Left renal pelvis (tissue), 4 donors: ENCODE data around the gene PHTF2. TPM values are rescaled to one million over a fixed set of nuclear protein-coding genes. Genes with fewer than 3 reads are reported as not detected.

Source experiments
- DNase-seq, 4 donors: peaks; one replicate each; pipeline ENCODE4 v3.0.0-alpha.2; 2013; ENCODE audit warnings: low read depth in 4 of 4, low spot score in 3 of 4
- polyA plus RNA-seq, 4 donors: library from polyadenylated mRNA; unstranded; fragments of 120-200 nt; gene quantifications; one replicate each; pipeline ENCODE4 v1.2.1, GENCODE V29; 2013; ENCODE audit not compliant: insufficient read length in 4 of 4

PHTF2 gene
- polyA plus RNA-seq, 4 donors = 24.9 to 34.8 (median 28.6) TPM

DNA sequence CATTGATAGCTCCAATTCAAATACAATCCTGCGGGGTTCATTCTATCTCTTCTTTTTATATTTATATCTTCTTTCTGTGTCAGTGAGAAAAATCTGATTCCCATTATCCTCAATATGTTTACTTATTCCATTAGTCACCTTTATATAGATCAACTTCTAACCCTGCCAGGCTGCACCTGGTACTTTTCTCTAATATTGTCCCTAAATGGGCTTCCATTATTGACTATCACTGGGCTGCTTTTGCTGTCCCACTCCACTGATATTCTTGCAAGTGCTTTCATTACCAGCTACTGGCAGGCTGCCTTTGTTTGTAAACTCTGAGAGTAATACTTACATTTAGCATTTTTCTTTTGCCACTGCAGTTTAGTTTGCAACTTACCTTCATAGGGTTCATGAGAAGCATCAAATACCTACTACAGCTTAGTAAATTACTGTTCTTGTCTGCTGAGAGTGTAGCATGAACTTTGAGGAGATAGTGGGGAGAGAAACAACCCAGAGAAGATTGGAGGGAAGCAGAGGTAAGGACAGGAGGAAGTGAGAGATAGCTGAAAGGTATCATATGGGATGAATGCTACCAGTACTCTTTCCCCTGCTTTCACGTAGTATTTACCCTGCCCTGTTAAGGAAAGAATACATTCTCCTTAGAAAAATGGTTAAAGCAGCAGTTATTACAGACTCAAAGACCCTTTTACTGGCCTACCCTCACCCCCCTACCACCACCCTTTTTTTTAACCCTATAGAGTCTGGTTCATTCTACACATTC is 119.1 kb downstream of the PHTF2 start:
- no peak for DNase-seq

DNA sequence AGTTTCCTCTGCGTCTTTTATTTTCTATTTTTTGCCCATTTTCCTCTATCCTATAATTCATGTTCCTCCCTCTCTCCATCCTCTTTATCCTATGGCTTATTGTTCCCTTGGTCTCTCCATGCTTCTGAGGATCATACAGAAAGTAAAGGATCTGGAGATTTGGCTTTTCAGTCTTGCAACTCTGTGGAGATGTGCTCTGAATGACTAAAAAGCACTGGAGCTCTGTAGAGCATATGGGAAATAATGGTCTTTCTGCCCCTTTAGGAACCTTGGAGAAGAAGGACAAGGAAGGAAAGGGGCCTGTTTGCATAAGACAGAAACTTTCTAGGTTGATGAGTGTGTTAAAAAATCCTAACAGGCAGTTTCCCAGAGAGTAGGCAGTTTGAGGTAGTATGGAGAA is 120.1 kb downstream of the PHTF2 start:
- no peak for DNase-seq

DNA sequence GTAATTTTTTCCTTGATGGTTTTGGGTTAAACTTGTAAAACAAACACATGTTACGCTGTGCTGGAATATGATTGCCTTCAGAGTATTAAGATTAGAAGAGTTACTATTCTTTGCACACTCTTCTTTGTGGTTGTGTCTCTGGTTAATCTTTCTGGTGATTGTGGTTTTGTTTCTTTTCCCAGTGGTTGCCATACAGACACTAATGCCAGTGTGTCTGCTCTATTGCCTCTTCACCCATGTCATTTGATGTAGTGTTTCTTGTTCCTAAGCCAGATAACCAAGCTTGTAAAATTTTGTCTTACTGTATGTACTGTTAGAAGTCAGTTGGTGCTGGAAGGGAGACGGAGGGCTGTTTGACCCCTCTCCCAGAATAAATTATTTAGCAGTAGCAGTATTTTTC is 124.8 kb downstream of the PHTF2 start:
- no peak for DNase-seq

DNA sequence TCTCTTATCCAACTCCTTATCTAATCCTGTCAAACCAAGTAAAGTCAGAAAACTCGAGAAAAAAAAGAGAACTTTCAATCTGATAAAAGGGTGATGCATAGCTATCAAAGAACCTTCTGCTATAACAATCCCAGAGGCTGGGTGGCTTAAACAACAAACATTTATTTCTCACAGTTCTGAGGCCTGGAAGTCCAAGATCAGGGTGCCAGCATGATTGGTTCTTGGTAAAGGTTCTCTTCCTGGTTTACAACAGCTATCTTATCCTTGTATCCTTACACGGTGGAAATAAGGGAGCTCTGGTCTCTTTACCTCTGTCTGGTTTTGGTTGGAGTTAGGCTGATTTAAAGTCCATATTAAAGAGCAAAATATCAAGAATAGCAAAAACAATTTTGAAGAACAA is 131.9 kb downstream of the PHTF2 start:
- no peak for DNase-seq

DNA sequence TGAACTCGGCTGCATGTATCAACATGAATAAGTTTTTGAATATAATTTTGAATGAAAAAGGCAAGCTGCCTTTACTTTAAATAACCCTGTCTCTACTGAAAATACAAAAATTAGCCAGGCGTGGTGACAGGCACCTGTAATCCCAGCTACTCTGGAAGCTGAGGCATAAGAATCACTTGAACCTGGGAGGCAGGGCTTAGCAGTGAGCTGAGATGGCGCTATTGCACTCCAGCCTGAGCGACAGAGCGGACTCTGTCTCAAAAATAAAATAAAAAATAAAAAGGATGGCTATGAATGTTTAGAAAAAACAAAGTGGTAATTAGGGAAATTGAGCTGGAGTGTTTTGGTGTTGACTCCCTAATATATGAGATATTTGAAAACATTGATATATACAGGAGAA is 133.3 kb downstream of the PHTF2 start:
- no peak for DNase-seq

DNA sequence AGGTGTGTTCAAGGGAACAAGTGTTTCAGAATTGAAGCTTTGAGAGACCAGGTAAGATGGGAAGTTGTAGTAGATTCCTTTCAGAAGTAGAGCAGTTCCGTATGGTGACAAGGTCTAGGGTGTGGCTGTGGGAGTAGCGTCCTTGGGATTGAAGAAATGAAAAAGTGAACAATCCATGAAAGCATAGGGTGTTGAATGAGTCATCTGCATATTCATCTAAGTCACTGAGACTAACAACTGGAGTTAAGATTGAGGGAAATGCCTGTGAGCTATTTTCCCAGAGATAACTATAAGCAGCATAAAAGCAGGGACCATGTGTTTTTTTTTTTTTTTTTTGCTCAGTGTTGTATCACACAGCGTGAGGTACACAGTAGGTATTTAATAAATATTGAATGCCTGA is 134.8 kb downstream of the PHTF2 start:
- no peak for DNase-seq

DNA sequence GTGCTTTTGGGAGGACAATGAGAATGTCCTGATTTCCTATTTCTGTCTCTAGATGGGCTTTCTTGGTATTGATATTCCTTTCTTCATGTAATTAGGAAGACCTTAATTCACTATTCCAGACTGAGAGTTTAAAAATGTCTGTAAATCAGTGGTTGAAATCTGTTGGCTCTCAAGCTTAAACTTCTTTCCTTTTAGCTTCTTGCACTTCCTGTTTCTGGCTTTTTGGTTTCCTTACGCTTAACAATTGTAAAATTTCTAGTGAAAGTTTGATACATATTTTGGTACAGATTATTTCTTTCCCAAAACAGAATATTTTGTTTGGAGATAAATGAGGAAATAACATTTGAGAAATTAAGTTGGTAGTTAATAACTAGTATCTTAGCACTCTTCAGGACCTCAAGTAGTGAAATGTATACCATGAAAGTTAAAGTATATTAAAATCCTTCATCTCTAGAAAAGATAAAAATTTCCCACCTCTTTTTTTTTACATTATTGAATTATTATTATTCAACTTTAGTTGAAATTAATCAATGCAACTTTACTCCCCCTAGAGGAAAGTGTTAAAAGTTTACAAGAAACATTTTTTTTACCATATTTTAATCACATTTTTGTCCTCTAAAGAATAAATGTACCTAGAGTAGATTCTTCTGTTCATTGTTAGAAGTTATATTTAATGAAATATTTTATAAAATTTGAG is 137.2 kb downstream of the PHTF2 start:
- no peak for DNase-seq

DNA sequence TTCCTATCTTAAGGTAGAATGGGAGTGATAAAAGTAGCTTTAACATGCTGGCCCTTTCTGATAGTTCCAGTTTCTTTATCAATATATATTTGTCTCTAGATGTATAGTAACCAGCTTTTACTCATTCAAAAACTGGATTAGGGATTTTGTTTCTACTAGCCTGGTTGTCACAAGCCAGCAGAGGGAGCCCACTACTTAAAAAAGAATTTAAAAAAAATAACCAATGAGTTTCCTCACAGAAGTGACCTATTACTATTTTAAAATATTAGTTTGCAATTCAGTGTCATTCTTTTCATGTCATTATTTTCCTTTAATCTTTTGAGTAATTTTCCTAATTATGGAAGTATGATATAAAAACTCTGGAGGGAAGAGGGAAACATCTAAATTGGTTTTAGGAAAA is 142.1 kb downstream of the PHTF2 start:
- DNase-seq = peak in 1 of 4 donors; percentile 10

DNA sequence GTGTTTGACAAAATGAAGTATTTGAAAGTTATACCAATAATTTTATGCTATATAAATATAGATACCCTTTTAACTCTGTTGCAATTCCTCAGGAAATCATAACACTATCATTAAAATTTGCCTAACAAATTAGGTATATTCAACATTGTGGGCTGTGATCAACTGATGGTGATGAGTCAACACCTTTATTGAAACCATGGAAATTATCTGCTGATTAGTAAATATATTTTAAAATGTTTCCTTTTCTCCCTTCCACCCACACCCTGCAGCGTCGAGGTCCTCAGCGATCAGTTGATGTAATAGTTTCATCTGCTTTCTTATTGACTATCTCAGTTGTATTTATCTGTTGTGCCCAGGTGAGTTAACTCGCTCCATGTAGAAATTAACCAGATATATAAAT is 143.9 kb downstream of the PHTF2 start:
- no peak for DNase-seq

DNA sequence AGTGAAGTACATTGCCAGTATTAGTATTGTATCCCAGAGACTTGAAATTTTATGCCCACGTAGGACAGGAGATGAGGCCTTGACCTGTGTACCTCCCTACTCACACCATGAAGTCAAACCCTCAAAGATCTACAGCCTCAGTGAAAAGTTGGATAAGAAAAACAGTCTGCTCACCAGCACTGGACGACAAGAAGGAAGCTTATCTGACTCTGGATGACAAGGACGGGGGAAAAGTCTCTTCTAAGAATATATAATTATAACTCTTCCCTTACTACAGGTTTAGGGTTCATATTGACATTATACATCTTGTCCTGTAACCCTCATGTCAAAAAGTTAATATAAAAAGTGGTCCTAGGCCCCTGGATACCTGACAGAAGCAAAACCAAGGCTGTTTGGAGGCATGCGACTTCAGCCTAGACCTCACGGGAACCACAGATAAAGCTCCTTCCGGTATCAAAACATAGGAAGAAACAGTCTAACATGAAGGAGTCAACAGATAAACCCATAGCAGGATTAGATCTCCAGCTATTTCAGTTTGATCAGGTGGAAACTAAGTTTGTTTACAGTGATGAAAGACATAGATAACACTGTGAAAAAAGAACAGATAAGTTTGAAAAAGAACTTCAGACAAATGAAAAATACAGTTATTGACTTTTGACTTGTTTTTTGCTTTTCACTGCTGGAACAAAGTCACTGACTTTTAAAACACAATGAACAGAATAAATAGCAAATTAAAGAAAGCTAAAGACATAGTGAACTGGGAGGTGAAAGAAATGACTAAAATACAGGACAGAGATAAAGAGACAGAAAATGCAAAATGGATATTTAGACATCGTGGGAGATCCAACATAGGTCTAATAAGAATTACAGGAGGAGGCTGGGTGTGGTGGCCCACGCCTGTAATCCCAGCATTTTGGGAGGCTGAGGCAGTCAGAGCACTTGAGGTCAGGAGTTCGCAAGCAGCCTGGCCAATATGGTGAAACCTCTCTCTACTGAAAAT is 145.9 kb downstream of the PHTF2 start:
- no peak for DNase-seq

DNA sequence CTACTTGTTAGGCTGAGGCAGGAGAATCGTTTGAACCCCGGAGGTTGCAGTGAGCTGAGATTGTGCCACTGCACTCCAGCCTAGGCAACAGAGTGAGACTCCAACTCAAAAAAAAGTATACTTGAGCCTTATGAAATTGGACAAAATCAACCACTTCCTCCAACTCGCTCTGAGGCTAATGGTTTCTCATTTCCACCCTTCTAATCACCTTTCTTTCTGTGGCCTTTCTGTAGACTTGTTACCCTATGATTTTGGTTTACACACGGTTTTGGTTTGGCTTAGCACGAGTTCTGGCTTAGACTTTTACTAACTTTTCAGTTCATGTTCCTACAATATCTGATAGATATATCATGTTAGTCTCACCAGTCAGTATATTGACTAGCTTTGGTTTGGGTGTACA is 152.0 kb downstream of the PHTF2 start:
- DNase-seq = no peak

DNA sequence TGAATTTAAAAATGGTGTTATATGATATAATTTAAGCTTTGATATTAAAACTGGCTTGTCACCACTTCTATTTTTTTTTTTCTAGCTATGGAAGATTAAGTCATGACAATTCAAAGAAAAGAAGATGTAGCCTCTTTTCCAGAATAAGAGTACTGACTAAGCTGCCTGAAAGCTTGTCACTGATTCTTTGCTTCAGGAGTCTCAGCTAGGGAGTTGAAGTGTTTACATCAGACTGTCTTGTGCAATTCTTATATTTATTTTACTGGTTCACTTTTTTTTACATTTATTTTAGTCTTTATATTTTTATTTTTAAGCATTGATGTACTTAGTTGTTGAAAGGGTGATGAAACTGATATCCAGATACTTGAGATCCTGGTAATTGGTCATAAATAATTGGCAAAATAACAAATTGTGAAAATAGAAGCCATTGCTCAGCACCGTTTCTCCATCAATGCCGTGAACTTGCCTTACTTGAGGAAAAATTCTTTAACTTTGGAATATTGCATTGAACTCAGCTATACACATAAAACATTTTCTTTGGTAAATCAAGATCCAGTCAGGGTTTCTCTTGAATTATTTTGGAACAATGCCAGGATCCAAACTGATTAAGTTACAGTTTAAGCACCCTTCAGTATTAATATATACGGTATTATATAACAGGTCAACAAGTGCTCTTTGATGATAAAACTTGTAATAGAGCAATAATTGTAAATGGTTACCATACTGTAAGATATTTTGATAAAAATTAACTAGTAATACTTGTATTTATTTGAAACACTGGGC is 156.4 kb downstream of the PHTF2 start:
- DNase-seq = no peak

DNA sequence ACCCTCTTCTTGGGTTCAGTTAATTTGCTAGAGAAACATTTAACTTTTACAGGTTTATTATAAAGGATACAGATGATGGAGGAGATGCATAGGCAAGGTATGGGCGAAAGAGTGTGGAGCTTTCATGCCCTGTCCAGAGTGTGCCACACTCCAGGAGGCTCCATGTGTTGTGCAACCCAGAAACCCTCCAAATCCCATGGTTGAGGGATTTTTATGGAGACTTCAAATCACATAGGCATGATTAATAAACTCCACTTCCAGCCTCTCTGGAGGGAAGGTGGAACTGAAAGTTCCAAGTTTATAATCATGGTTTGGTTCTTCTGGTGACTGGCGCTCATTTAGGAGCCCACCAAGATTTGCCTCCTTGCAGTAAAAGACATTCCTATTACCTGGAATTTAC is 159.9 kb downstream of the PHTF2 start:
- DNase-seq = no peak

DNA sequence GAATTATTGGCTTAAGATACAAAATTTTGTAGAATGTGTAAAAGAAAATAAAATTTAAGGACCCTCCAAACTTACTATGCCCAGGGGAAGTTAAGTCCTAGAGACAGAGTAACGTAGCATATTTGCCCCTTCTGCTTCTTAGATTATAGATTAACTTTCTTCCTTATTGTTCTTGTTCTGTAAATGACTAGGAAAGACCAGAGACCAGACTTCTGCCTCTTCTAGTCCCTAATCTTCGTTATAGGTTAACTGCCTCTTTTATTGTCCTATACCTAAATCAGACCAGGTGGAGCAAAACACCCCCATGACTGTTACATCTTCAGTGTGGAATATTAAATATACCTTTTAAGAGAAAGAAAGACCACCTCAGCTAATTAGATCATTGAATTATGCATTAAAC is 160.5 kb downstream of the PHTF2 start:
- DNase-seq = no peak

DNA sequence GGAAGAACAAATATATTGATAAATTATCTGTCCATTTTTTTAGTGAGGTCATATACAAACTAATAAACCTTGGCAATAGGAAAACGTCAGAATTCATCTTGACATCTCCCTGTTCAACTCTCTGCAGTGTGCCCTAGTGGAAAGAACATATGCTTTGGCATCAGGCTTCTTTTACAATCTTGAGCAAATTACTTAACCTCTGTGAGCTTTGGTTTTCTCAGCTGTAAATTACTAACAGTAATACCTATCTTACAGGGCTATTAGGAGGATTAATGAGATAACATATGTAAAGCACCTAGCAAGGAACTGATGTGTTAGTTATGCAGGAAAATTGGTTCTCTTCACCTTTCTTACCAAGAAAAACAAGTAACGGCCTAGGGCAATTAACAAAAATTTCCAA is 161.8 kb downstream of the PHTF2 start:
- DNase-seq = no peak

DNA sequence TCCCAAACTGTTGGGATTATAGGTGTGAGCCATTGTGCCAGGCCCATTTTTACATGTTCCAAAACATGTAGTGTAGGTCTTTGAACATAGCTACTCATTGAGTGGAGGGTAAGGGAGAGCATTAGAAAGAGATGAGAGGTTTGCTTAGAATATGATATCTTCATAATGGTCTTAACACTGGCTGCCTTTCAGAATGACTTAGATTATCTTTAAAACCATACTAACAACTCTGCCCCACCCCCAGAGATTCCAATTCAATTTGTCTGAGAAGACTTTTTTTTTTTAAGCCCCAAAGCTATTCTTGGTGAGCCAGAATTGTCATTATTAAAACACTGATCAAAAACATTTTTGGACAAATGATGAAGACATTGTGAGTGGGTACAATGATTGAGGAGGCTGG is 168.9 kb downstream of the PHTF2 start:
- DNase-seq = no peak

DNA sequence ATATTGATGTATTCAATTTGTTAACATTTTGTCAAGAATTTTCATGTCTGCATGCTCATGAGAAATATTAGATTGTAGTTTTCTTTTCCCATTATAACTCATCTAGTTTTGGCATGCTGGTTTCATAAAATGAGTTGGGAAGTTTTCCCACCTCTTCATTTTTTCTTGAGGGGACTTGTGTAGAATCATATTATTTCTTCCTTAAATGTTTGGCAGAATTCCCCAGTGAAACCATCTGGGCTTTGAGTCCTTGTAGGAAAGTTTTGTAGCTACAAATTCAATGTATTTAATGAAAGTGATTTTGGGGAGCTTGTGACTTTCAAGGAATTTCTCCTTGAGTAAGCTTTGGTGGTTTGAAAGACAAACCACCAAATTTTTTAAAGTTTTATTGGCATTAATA is 173.2 kb downstream of the PHTF2 start:
- DNase-seq = no peak

DNA sequence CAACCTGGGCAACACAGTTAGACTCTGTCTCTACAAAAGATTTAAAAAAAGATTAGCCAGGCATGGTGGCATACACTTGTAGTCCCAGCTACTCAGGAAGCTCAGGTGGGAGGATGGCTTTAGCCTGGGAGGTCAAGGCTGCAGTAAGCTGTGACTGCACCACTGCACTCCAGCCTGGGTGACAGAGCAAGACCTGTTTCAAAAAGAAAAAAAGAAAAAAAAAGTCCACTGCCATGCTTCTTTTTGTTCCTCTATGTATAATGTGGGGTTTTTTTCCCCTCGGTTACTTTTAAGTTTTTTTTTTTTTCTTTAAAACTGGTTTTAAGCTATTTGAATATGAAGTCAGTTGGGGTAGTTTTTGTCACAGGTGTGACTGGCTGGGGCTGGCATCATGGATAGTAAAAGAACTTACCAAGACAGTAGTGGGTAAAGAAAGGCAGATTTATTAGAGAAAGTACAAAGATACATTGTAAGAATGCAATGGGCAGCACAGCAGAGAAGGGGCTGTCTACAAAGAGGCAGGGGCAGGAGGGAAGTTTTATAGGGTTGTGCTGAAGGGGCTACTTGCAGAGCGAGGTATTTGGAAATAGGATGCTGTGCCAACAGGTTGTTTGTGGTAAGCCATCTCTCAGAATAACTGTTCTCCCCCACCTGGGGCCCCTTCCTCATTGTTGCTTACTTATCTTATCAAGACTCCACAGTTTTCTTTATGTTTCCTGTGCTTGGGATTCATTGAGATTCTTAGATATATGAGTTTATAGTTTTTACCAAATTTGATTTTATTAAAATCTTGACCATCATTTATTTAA is 177.3 kb downstream of the PHTF2 start:
- no peak for DNase-seq

DNA sequence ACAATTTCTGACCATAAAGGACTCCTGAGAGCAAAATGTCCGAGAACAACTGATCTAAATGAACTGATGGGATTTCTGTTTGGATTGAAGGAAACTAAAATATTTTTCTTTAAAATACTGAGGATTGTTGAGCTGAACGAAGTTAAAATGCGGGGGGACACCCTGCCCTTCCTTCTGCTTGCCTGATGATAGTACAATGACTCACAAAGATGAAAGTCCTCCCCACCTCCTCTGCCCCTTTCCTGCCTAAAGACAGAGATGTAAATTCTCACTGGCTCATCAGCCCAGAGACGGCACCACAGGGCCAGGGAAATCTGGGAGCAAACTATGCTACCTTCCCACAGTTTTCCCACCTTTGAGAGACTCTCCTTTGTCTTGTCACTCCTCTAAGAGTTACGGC is 180.6 kb downstream of the PHTF2 start:
- DNase-seq = no peak
